Effector memory CD8-positive, alpha-beta T cell (primary cell): ENCODE results near the gene CFP.

Experiments
- ATAC-seq: fragments of 150-1000 bp; cut with Tn5 transposase; replicated peaks from 2 replicates; pipeline ENCODE4 v1.10.0; 2021; ENCODE audit warnings: mild to moderate bottlenecking, moderate library complexity
- DNase-seq, 3 experiments: peaks; one replicate each; pipeline ENCODE4 v3.0.0; 2021
- H3K27ac Mint-ChIP-seq, 2 donors: one replicate each; pipeline ENCODE4 v1.8.0; 2022; ENCODE audit warnings: mild to moderate bottlenecking in 2 of 2, mixed read lengths in 2 of 2, moderate library complexity in 2 of 2
- H3K27me3 Mint-ChIP-seq, 2 donors: one replicate each; pipeline ENCODE4 v1.8.0; 2022; ENCODE audit warnings: mixed read lengths in 2 of 2
- H3K36me3 Mint-ChIP-seq: one replicate; pipeline ENCODE4 v1.8.0; 2022; ENCODE audit warnings: mild to moderate bottlenecking, moderate library complexity, mixed read lengths; ENCODE audit not compliant: insufficient read depth
- H3K4me1 Mint-ChIP-seq, 2 donors: one replicate each; pipeline ENCODE4 v1.8.0; 2022; ENCODE audit warnings: low read depth in 2 of 2, mixed read lengths in 2 of 2
- H3K4me3 Mint-ChIP-seq, 2 donors: one replicate each; pipeline ENCODE4 v1.8.0; 2022; ENCODE audit warnings: mild to moderate bottlenecking in 2 of 2, mixed read lengths in 2 of 2, moderate library complexity in 2 of 2
- H3K9me3 Mint-ChIP-seq, 2 donors: one replicate each; pipeline ENCODE4 v1.8.0; 2022; ENCODE audit warnings: mixed read lengths in 2 of 2

CFP gene

GRCh38 chrX:47586043-47586787 lies 43.5 kb downstream of the CFP start:
- H3K9me3 Mint-ChIP-seq, result no peaks in the 10 kb centered on the region
- peak overlapping the region; percentile 14 to 57 for H3K27ac Mint-ChIP-seq

GRCh38 chrX:47585273-47585672 lies 44.5 kb downstream of the CFP start:
- Mint-ChIP-seq H3K27ac (no peak overlapping the region), H3K9me3 (no peaks in the 10 kb centered on the region), H3K4me3 (no peak overlapping the region), H3K4me1 (peaks cover 20 to 26% of the 10 kb centered on the region in 2 donors), H3K36me3 (peaks cover 11% of the 10 kb centered on the region), H3K27me3 (no peaks in the 10 kb centered on the region)
- no peak for ATAC-seq
- DNase-seq, result no peak

More at GRCh38 chrX:47586043-47586787, 43.5 kb downstream of the CFP start:
- H3K4me3 Mint-ChIP-seq, result no peak overlapping the region
- peaks cover 11% of the 10 kb centered on the region for H3K36me3 Mint-ChIP-seq
- no peak for ATAC-seq
- DNase-seq, result no peak
- H3K27me3 Mint-ChIP-seq, result no peaks in the 10 kb centered on the region
- H3K4me1 Mint-ChIP-seq, result peaks cover 20 to 26% of the 10 kb centered on the region in 2 donors

- ATAC-seq (no peak), DNase-seq (no peak)
- Mint-ChIP-seq H3K27me3 (no peaks in the 10 kb centered on the region), H3K27ac (peak overlapping the region in 1 of 2 donors; percentile 57), H3K36me3 (peaks cover 11% of the 10 kb centered on the region), H3K9me3 (no peaks in the 10 kb centered on the region), H3K4me3 (no peak overlapping the region), H3K4me1 (peaks cover 20 to 26% of the 10 kb centered on the region in 2 donors)
Measured at GRCh38 chrX:47584714-47585113, 45.0 kb downstream of the CFP start.

- peaks cover 11% of the 10 kb centered on the region for H3K36me3 Mint-ChIP-seq
- H3K4me1 Mint-ChIP-seq, result peaks cover 23 to 29% of the 10 kb centered on the region in 2 donors
- no peak for DNase-seq
- ATAC-seq, result no peak
- peak overlapping the region; percentile 57 to 83 for H3K27ac Mint-ChIP-seq
- no peaks in the 10 kb centered on the region for H3K9me3 Mint-ChIP-seq
- H3K4me3 Mint-ChIP-seq, result peak overlapping the region; percentile 58 to 70
- no peaks in the 10 kb centered on the region for H3K27me3 Mint-ChIP-seq
Measured at GRCh38 chrX:47583240-47583861, 46.4 kb downstream of the CFP start.

- Mint-ChIP-seq H3K4me1 (peaks cover 23 to 29% of the 10 kb centered on the region in 2 donors), H3K36me3 (peaks cover 11% of the 10 kb centered on the region), H3K27me3 (no peaks in the 10 kb centered on the region), H3K9me3 (no peaks in the 10 kb centered on the region), H3K27ac (peak within 1 kb of the TSS; percentile 83 to 93), H3K4me3 (peak within 1 kb of the TSS; percentile 58 to 86)
- DNase-seq (peak; percentile 60 to 70 (median 65)), ATAC-seq (peak; percentile 96)
Measured at GRCh38 chrX:47581731-47582647, 47.7 kb downstream of the CFP start, which contains the start of gene TIMP1. TIMP1 (plus strand) TSS chrX:47582436; CDS start chrX:47583416, 980 bp downstream.

GRCh38 chrX:47579537-47579936 lies 50.2 kb downstream of the CFP start:
- Mint-ChIP-seq H3K27ac (no peak overlapping the region), H3K4me1 (peaks cover 20 to 29% of the 10 kb centered on the region in 2 donors), H3K27me3 (no peaks in the 10 kb centered on the region), H3K9me3 (no peaks in the 10 kb centered on the region), H3K36me3 (peaks cover 7% of the 10 kb centered on the region), H3K4me3 (no peak overlapping the region)
- ATAC-seq (no peak), DNase-seq (no peak)

GRCh38 chrX:47578692-47579091 lies 51.0 kb downstream of the CFP start:
- H3K9me3 Mint-ChIP-seq, result no peaks in the 10 kb centered on the region
- no peak overlapping the region for H3K4me3 Mint-ChIP-seq
- ATAC-seq (no peak), DNase-seq (no peak)
- H3K27ac Mint-ChIP-seq, result no peak overlapping the region
- peaks cover 7% of the 10 kb centered on the region for H3K36me3 Mint-ChIP-seq
- peaks cover 17 to 26% of the 10 kb centered on the region in 2 donors for H3K4me1 Mint-ChIP-seq
- no peaks in the 10 kb centered on the region for H3K27me3 Mint-ChIP-seq

- no peak overlapping the region for H3K27ac Mint-ChIP-seq
- no peak overlapping the region for H3K4me3 Mint-ChIP-seq
- no peaks in the 10 kb centered on the region for H3K9me3 Mint-ChIP-seq
- H3K36me3 Mint-ChIP-seq, result peaks cover 13% of the 10 kb centered on the region
- ATAC-seq, result no peak
- H3K4me1 Mint-ChIP-seq, result peaks cover 14 to 23% of the 10 kb centered on the region in 2 donors
- peaks cover 0 to 8% of the 10 kb centered on the region in 2 donors for H3K27me3 Mint-ChIP-seq
- DNase-seq, result no peak
Measured at GRCh38 chrX:47577901-47578300, 51.8 kb downstream of the CFP start.

GRCh38 chrX:47577424-47577823 lies 52.3 kb downstream of the CFP start:
- no peak for DNase-seq
- no peak for ATAC-seq
- Mint-ChIP-seq H3K36me3 (peaks cover 16% of the 10 kb centered on the region), H3K4me3 (no peak overlapping the region), H3K4me1 (peaks cover 13 to 18% of the 10 kb centered on the region in 2 donors), H3K27me3 (peaks cover 0 to 10% of the 10 kb centered on the region in 2 donors), H3K27ac (no peak overlapping the region), H3K9me3 (no peaks in the 10 kb centered on the region)

GRCh38 chrX:47576021-47576898 lies 53.5 kb downstream of the CFP start:
- H3K27me3 Mint-ChIP-seq, result peaks cover 0 to 17% of the 10 kb centered on the region in 2 donors
- H3K36me3 Mint-ChIP-seq, result peaks cover 19% of the 10 kb centered on the region
- no peak overlapping the region for H3K27ac Mint-ChIP-seq
- no peak for DNase-seq
- H3K9me3 Mint-ChIP-seq, result no peaks in the 10 kb centered on the region
- H3K4me3 Mint-ChIP-seq, result no peak overlapping the region
- no peak for ATAC-seq
- peaks cover 8 to 14% of the 10 kb centered on the region in 2 donors for H3K4me1 Mint-ChIP-seq

GRCh38 chrX:47574547-47575301 lies 55.0 kb downstream of the CFP start:
- Mint-ChIP-seq H3K27me3 (peaks cover 0 to 17% of the 10 kb centered on the region in 2 donors), H3K4me3 (peak overlapping the region in 1 of 2 donors; percentile 29), H3K9me3 (no peaks in the 10 kb centered on the region), H3K4me1 (peaks cover 16 to 18% of the 10 kb centered on the region in 2 donors), H3K27ac (no peak overlapping the region), H3K36me3 (peaks cover 30% of the 10 kb centered on the region)
- DNase-seq (no peak), ATAC-seq (peak; percentile 56)

- peak overlapping the region in 1 of 2 donors; percentile 61 for H3K4me3 Mint-ChIP-seq
- H3K9me3 Mint-ChIP-seq, result no peaks in the 10 kb centered on the region
- ATAC-seq (peak; percentile 30), DNase-seq (no peak)
- peaks cover 14 to 15% of the 10 kb centered on the region in 2 donors for H3K4me1 Mint-ChIP-seq
- H3K27ac Mint-ChIP-seq, result no peak overlapping the region
- peaks cover 36% of the 10 kb centered on the region for H3K36me3 Mint-ChIP-seq
- peaks cover 0 to 17% of the 10 kb centered on the region in 2 donors for H3K27me3 Mint-ChIP-seq
Measured at GRCh38 chrX:47574076-47574546, 55.6 kb downstream of the CFP start.
